Uterus (tissue), 4 donors: Measurements from ENCODE around the gene CKLF. TPM values are rescaled to one million over a fixed set of nuclear protein-coding genes. Genes with fewer than 3 reads are reported as not detected.
"Not testable (repeated sequence)": the region's sequence is repeated elsewhere in the genome, so short reads cannot be mapped to it uniquely, and the experiment has no call there.

Experiments
- DNase-seq, 2 donors: peaks; one replicate each; pipeline ENCODE4 v3.0.0-alpha.2; 2019 to 2020
- H3K27ac ChIP-seq, 2 donors: fragments of 200-600 bp; sonication (generic); 1 replicate in 1 of 2; 2 replicates in 1 of 2; pipeline ENCODE4 v1.5.1; 2016 to 2018
- H3K27me3 ChIP-seq, 2 donors: fragments of 200-600 bp; sonication (generic); one replicate each; pipeline ENCODE4 v1.5.1; 2018 to 2019; ENCODE audit warnings: control low read depth in 1 of 2
- H3K36me3 ChIP-seq, 2 donors: fragments of 200-600 bp; sonication (generic); one replicate each; pipeline ENCODE4 v1.5.1; 2019; ENCODE audit warnings: control low read depth in 1 of 2
- H3K4me1 ChIP-seq, 2 donors: fragments of 200-600 bp; sonication (generic); one replicate each; pipeline ENCODE4 v1.5.1; 2018 to 2019; ENCODE audit warnings: control low read depth in 1 of 2
- H3K4me3 ChIP-seq, 2 donors: fragments of 200-600 bp; sonication (generic); 1 replicate in 1 of 2; 2 replicates in 1 of 2; pipeline ENCODE4 v1.5.1; 2018 to 2019; ENCODE audit warnings: mild to moderate bottlenecking in 1 of 2
- H3K9me3 ChIP-seq, 2 donors: fragments of 200-600 bp; sonication (generic); one replicate each; pipeline ENCODE4 v1.5.1; 2019; ENCODE audit warnings: control low read depth in 1 of 2
- POLR2A ChIP-seq, 2 donors: fragments of 450-650 bp; IDR thresholded peaks; one replicate each; pipeline ENCODE4 v1.6.1; 2016; ENCODE audit warnings: antibody characterized with exemption in 2 of 2, mild to moderate bottlenecking in 1 of 2, moderate library complexity in 1 of 2
- intact Hi-C: fragments of 100-400 bp; cut with DNase I; formaldehyde crosslinking; loops from one replicate; pipeline ENCODE4 v1.15.1; 2023; ENCODE audit warnings: low total_unique reads
- total RNA-seq, 4 donors: library from RNA; depleted of rRNA in 3 of 4; stranded (reverse); fragments of >200 nt in 3 of 4; gene quantifications; one replicate each; pipeline versions ENCODE4 v1.1.0 to v1.2.4, GENCODE V29; 2014 to 2023
- TF ChIP-seq, protein P1 (sequence below), 4 experiments: fragments of 200-600 bp in 2 of 4; fragments of 450-650 bp in 2 of 4; sonication (generic) in 2 of 4; IDR thresholded peaks; one replicate each; pipeline ENCODE4 v1.5.1; 2016 to 2019; ENCODE audit warnings: antibody characterized with exemption in 4 of 4, mild to moderate bottlenecking in 2 of 4, moderate library complexity in 1 of 4
- donor health status: DM: yes; HTN: yes; CAD: no.

CKLF gene
- total RNA-seq, 4 donors from 2014 or later, result 31.3 to 118 (median 68.6) TPM

DNA sequence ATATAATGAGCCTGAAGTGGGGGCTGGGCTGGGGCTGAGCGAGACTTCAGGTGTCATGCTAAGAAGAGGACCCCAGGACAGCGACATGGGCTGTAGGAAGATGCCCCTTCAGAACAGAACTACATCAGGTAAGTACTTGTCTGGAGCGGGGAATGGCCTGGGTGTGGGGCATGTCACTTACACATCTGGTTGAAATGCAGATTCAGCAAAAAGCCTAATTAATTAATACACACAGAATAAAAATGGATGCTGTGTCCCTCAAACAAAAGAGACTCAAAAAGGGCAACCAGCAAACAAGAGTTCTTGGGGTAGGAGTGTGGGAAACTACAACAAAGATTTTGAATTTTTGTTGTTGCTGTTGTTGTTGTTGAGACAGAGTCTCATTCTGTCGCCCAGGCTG is 38.6 kb downstream of the CKLF start:
- intact Hi-C loops, result no loop called here
- Histone ChIP-seq H3K36me3 (no peaks in the 10 kb centered on the region), H3K27me3 (no peaks in the 10 kb centered on the region), H3K4me1 (no peaks in the 10 kb centered on the region), H3K9me3 (no peaks in the 10 kb centered on the region), H3K27ac (no peak overlapping the region), H3K4me3 (no peak overlapping the region)
- TF ChIP-seq POLR2A (IDR thresholded peaks at IDR 0.05), result no peak
- TF ChIP-seq, protein P1, sequence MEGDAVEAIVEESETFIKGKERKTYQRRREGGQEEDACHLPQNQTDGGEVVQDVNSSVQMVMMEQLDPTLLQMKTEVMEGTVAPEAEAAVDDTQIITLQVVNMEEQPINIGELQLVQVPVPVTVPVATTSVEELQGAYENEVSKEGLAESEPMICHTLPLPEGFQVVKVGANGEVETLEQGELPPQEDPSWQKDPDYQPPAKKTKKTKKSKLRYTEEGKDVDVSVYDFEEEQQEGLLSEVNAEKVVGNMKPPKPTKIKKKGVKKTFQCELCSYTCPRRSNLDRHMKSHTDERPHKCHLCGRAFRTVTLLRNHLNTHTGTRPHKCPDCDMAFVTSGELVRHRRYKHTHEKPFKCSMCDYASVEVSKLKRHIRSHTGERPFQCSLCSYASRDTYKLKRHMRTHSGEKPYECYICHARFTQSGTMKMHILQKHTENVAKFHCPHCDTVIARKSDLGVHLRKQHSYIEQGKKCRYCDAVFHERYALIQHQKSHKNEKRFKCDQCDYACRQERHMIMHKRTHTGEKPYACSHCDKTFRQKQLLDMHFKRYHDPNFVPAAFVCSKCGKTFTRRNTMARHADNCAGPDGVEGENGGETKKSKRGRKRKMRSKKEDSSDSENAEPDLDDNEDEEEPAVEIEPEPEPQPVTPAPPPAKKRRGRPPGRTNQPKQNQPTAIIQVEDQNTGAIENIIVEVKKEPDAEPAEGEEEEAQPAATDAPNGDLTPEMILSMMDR (IDR thresholded peaks at IDR 0.05), result no peak
- no peak for DNase-seq

DNA sequence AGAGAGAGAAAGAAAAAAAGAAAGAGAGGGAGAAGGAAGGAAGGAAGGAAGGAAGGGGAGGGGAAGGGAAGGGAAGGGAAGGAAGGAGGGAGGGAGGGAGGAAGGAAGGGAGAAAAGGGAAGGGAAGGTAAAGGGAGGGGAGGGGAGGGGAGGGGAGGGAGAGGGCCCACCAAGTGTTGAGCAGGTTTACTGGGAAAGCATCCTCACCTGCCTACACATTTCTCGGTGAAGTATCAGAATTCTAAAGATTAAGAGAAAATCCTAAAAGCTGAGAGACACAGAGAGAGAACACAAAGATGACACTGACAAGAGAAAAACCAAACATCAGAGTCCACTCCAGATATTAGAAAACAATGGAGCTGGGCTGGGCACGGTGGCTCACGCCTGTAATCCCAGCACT is 39.9 kb downstream of the CKLF start:
- no peak for TF ChIP-seq POLR2A (IDR thresholded peaks at IDR 0.05)
- TF ChIP-seq, protein P1 (IDR thresholded peaks at IDR 0.05), result no peak
- H3K27me3 ChIP-seq, result no peaks in the 10 kb centered on the region
- intact Hi-C loops, result no loop called here
- H3K9me3 ChIP-seq, result no peaks in the 10 kb centered on the region
- no peak overlapping the region for H3K27ac ChIP-seq
- no peak overlapping the region for H3K4me3 ChIP-seq
- no peaks in the 10 kb centered on the region for H3K36me3 ChIP-seq
- DNase-seq, result no peak
- H3K4me1 ChIP-seq, result no peaks in the 10 kb centered on the region

DNA sequence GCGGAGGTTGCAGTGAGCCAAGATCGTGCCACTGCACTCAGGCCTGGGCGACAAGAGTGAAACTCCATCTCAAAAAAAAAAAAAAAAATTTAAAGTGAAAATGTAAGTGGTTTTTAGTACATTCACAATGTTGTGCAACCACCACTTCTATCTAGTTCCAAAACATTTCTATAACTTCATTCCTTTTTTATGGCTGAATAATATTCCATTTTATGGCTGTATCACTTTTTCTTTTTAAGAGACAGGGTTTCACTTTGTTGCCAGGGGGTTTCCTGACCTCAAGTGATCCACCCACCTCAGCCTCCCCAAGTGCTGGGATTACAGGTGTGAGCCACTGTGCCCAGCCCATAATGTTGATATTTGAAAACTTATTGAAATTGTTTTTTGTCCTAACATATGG is 40.4 kb downstream of the CKLF start:
- TF ChIP-seq, protein P1 (IDR thresholded peaks at IDR 0.05), result no peak
- no peak for TF ChIP-seq POLR2A (IDR thresholded peaks at IDR 0.05)

DNA sequence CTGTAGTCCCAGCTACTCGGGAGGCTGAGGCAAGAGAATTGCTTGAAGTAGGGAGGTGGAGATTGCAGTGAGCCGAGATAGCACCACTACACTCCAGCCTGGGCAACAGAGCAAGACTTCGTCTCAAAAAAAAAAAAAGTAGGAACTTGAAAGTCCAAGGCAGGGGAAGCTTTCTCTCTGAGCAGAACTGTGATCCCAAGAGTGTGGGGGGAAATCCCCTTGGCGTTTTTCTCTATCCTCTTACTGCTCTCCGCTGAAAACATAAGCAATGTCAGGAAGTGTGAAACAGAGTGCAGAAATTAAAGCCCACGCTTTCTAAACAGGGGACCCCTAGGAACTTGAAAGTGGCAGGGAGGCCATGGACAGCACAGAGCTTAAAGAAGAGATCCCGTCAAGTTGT is 42.4 kb downstream of the CKLF start:
- Histone ChIP-seq H3K36me3 (no peaks in the 10 kb centered on the region), H3K9me3 (no peaks in the 10 kb centered on the region), H3K4me3 (no peak overlapping the region), H3K4me1 (no peaks in the 10 kb centered on the region), H3K27ac (no peak overlapping the region), H3K27me3 (no peaks in the 10 kb centered on the region)
- DNase-seq, result no peak
- TF ChIP-seq POLR2A (IDR thresholded peaks at IDR 0.05), result no peak
- TF ChIP-seq, protein P1 (IDR thresholded peaks at IDR 0.05), result no peak
- intact Hi-C loops, result no loop called here

More for the DNA sequence above, 40.4 kb downstream of the CKLF start:
- no peaks in the 10 kb centered on the region for H3K4me1 ChIP-seq
- H3K27ac ChIP-seq, result no peak overlapping the region
- H3K9me3 ChIP-seq, result no peaks in the 10 kb centered on the region
- intact Hi-C loops, result no loop called here
- H3K4me3 ChIP-seq, result no peak overlapping the region
- DNase-seq, result no peak
- H3K36me3 ChIP-seq, result no peaks in the 10 kb centered on the region
- no peaks in the 10 kb centered on the region for H3K27me3 ChIP-seq

DNA sequence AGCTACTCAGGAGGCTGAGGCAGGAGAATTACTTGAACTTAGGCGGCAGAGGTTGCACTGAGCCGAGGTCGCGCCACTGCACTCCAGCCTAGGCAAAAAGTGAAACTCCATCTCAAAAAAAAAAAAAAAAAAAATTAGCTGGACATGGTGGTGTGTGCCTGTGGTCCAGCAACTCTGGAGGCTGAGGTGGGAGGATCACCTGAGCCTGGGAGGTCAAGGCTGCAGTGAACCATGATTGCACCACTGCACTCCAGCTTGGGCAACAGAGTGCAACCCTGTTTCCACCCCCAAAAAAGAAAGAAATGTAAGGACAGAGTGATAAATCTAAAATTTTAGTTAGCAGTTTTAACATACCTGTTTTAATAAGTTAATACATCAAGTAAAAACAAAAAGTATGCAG is 44.2 kb downstream of the CKLF start:
- H3K4me1 ChIP-seq, H3K27me3 ChIP-seq, H3K4me3 ChIP-seq, DNase-seq, H3K27ac ChIP-seq, intact Hi-C loops, H3K36me3 ChIP-seq, H3K9me3 ChIP-seq: not testable (repeated sequence)
